DLD1 (cell line): ENCODE measurements around the gene PXYLP1.

Experiments used
- in situ Hi-C: cut with HindIII; loops from 2 replicates; pipeline ENCODE4 v1.10.0; 2017; ENCODE audit warnings: low sequenced_read_pairs

The PXYLP1 gene

GRCh38 chr3:141228395-141228794, 3.2 kb upstream of the PXYLP1 start:
- in situ Hi-C loops = no loop called here

GRCh38 chr3:141229132-141229531, 2.5 kb upstream of the PXYLP1 start:
- in situ Hi-C loops = no loop called here

- in situ Hi-C loops = loop anchor here (10.0 kb wide), 1 partner anchor 55 kb away; no protein-coding TSS in a partner anchor
Measured at GRCh38 chr3:141230293-141230692, 1.3 kb upstream of the PXYLP1 start.

DNA sequence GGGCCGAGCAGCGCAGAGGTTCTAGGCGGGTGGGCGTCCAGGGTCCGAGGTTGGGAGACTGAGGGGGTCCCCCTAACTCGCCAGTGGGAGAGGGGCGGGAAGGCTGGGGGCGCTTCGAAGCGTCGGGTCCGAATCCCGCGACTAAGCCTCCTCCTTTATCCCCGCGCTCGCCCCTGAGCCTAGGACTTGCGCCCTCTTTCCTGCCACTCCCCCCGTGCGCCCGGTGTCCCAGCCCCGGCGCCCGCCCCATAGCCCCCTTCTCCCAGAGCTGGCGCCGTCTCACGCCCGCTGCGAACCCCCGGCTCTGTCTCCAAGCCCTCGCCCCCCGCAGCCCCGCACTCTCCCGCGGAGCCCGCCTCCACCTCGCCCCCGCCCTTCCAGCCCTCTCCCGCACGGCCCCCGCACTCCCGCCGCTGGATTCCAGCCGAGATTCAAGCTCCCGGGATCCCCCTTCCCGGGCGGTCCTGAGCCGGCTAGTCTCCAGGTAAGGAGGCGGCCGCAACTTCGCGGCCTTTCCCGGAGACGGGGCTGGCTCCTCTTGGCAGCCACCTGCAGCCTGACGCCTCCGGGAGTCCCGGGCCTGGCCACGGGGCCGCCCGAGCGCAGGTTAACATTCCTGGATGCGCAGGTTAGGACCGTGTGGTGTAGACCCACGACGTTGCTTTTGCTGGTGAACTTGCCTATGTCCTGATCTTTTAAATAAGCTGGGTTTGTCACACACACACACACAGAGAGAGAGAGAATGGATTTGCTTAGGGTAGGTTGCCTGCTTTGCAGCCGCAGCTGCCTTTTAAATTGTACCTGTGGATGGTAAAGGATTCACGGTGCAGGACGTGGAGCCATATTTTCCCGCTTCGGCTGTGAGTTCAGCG, 563 bp downstream of the PXYLP1 start:
- in situ Hi-C loops = loop anchor here (10.0 kb wide), 1 partner anchor 53 kb away; no protein-coding TSS in a partner anchor

- in situ Hi-C loops = loop anchor here (10.0 kb wide), 1 partner anchor 51 kb away; no protein-coding TSS in a partner anchor
Measured at GRCh38 chr3:141233457-141234161, 2.0 kb downstream of the PXYLP1 start.

DNA sequence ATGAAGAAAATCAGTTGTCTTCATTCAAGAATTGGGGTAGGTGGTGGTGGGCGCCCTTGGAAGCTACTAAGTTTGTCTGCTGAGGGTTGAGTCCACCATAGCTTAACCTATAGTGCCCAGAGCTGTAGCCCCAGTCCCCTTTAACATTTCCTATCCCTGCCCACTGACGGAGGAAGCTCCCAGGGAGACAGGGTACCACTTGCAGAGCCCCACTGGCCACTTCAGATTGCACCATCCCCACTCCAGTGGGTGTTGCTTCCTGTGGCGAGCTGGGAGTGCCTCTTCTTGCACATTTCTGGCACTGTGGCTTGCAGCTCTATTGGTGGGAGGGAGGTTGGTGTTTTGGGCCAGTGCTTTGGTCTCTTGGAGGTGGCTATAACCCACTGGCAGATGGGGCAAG, 2.7 kb downstream of the PXYLP1 start:
- in situ Hi-C loops = loop anchor here (10.0 kb wide), 1 partner anchor 51 kb away; no protein-coding TSS in a partner anchor

DNA sequence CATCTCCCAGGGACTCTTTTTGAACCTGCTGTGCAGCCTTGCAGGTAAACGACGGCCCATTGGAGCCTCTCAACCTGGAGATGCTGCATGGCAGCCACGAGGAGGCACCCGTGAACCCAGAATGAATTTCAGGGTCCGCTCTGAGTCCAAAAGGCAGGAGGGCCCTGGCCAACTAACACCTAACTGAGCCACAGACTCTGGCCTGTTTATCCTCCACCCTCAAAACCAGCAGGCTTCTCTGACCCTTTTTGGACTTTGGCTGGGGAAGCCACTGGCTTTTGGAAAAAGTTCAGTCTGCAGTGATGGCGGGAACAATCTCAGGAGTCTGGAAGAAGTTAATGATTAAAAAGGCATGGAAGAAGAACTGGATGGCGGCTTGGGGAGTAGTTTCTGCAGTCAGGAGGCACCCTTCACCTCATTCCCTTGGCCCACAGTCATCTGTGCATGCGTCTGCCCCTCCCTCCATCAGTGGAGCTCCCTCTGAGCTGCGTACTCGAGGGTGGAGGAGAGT, 4.1 kb downstream of the PXYLP1 start:
- in situ Hi-C loops = loop anchor here (10.0 kb wide), 1 partner anchor 49 kb away; no protein-coding TSS in a partner anchor

- in situ Hi-C loops = loop anchor here (10.0 kb wide), 1 partner anchor 48 kb away; no protein-coding TSS in a partner anchor
Measured at GRCh38 chr3:141236361-141236760, 4.7 kb downstream of the PXYLP1 start.

DNA sequence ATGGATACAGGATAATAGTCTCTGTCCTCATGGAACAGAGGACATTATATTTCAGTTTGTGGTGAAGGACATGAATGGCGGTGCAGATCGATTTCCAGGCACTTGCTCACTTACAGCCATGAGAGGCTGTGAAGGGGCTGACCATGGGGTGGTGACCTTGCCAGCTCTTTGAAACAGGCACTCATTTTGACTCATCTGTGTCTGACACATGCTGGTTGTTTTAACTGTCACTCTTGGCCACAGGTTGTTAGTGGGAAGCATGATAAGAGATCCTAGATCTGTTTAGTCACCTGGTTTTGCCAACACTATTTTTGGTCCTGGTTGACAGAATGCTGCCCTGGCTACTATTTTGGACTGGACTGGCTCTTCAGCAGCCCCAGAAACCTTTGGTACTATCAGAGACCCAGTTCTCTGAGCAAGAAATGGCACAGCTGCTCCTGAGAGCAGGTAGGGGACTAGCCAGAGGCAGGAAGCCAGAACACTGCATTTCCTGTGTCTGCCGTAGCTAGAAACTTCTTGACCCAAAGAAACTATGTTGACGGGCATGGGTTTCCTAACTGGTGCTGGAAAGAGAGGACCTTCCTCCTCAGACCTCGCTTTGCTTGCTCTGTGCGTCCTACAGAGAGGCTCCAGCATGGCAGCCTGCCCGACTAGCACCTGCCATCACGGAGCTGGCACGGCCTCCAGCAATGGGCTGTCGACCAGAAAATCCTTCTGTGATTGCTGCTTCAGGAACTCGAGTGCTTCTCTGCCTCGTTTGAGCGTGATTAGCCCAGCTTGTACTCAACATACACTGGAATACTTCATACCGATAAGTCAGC, 6.3 kb downstream of the PXYLP1 start:
- in situ Hi-C loops = loop anchor here (10.0 kb wide), 1 partner anchor 47 kb away; no protein-coding TSS in a partner anchor

- in situ Hi-C loops = loop anchor here (10.0 kb wide), 2 partner anchors 45 to 55 kb away; no protein-coding TSS in a partner anchor
Measured at GRCh38 chr3:141239511-141240281, 8.1 kb downstream of the PXYLP1 start.

DNA sequence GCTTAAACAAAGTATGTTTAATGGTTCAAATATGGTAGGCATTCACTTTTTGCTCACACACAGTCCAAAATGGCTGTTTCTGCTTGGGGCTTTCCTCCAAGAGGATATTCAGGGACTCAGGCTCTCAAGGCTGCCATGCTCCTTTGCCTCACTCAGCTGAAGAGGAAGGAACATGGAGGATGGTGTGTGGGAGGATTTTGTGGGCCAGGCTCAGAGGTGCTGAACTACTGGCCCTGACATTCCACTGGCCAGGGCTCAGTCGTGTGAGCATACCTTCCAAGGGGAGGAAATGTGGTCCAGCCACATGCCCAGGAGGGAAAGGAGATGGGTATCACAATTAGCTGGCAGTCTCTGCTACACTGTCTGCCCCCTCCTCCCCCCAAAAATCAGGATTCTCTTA, 8.7 kb downstream of the PXYLP1 start:
- in situ Hi-C loops = loop anchor here (10.0 kb wide), 1 partner anchor 55 kb away; no protein-coding TSS in a partner anchor

GRCh38 chr3:141240687-141241615, 9.3 kb downstream of the PXYLP1 start:
- in situ Hi-C loops = loop anchor here (10.0 kb wide), 1 partner anchor 56 kb away; no protein-coding TSS in a partner anchor

DNA sequence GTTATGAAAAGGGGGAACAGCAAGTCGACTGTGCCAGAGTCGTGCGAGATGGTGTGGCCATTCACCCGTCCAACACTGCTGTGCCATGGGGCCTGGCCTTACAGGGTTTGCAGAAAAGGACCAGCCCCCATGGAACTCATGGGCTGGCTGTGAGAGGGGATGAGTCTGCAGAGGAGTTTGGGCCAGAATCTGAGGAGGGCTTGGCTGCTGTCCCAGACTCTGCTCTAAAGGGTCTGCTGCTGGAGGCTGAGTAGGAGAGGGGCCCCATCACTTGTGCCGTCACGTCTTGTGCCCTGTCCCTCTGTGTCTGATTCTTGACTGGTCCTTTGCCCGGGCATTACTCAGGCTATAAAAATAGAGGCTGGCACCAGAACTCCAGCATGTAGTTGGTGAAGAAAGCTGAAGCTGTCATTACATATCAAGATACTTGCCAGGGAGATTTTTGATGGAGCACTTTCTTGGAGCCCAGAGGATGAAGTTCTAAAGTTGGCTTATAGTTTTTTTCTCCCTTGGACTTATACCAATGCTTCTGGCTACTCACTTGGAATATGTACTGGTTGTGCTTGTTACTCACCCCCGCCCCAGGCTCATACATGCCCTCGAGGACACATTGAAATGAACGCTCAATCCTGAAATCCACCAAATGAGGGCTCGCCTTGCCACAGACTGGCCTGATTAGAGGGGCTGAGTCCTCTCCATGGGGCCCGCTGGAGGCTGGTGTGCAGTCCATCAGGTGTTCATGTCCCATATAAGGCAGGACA, 10.2 kb downstream of the PXYLP1 start:
- in situ Hi-C loops = loop anchor here (10.0 kb wide), 1 partner anchor 57 kb away; no protein-coding TSS in a partner anchor

DNA sequence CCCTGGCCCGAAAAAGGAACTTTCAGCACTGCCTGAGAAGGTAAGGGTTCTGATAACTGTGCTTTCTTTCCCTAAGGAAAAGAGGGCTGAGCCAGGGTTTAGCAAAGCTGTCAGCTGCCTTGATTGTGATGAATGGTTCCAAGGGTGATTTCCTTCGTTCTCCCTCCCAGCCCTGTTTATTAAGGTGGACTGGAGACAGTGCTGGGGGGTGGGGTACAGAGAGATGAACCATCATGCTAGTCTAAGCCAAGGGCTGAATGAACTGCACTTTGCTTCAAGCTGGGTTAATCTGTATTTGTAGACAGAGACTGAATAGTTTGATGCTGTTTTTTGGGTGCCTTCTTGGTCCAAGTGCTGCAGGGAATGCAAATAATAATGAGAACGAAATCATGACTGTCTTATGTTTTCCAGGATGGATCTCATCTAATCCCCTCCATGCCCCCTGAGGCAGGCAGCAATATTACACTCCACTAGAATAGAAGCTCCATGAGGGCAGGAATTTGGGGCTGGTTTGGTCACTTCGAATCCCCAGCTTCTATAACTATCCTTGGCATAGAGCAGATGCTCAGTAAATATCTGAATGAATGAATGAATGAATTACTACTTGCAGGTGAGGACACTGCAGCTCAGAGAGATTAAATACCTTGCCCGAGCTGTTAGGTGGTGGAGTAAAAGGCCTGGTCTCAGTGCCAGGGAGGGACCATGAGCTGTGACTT, 10.9 kb downstream of the PXYLP1 start:
- in situ Hi-C loops = loop anchor here (10.0 kb wide), 1 partner anchor 58 kb away; no protein-coding TSS in a partner anchor

- in situ Hi-C loops = loop anchor here (10.0 kb wide), 1 partner anchor 58 kb away; no protein-coding TSS in a partner anchor
Measured at GRCh38 chr3:141243271-141243707, 11.7 kb downstream of the PXYLP1 start.

GRCh38 chr3:141246224-141246957, 14.8 kb downstream of the PXYLP1 start:
- in situ Hi-C loops = loop anchor here (10.0 kb wide), 1 partner anchor 62 kb away; no protein-coding TSS in a partner anchor
